ENCODE data around the gene MEMO1. TPM values are rescaled to one million over a fixed set of nuclear protein-coding genes. Genes with fewer than 3 reads are reported as not detected.
"Not testable (repeated sequence)": the region's sequence is repeated elsewhere in the genome, so short reads cannot be mapped to it uniquely, and the experiment has no call there.

The MEMO1 gene
- total RNA-seq, 1 donor from 2014 or later, result 52.3 TPM

GRCh38 chr2:31859959-31860358, 150.8 kb downstream of the MEMO1 start:
- H3K27ac Mint-ChIP-seq, result no peak overlapping the region
- no peak for TF ChIP-seq CTCF (IDR thresholded peaks at IDR 0.05; ENCODE audit: unreplicated experiment)
- H3K36me3 Mint-ChIP-seq (ENCODE audit: insufficient read depth), result no peaks in the 10 kb centered on the region
- DNase-seq (ENCODE audit: low spot score, unreplicated experiment), result no peak
- H3K4me1 Mint-ChIP-seq (ENCODE audit: low read depth), result peaks cover 3% of the 10 kb centered on the region
- H3K9me3 Mint-ChIP-seq (ENCODE audit: low read depth), result no peaks in the 10 kb centered on the region
- no peaks in the 10 kb centered on the region for H3K27me3 Mint-ChIP-seq
- no peak overlapping the region for H3K4me3 Mint-ChIP-seq (ENCODE audit: low read depth)

- no peaks in the 10 kb centered on the region for H3K9me3 Mint-ChIP-seq (ENCODE audit: low read depth)
- H3K4me1 Mint-ChIP-seq (ENCODE audit: low read depth), result no peaks in the 10 kb centered on the region
- no peak for DNase-seq (ENCODE audit: low spot score, unreplicated experiment)
- H3K36me3 Mint-ChIP-seq (ENCODE audit: insufficient read depth), result no peaks in the 10 kb centered on the region
- no peaks in the 10 kb centered on the region for H3K27me3 Mint-ChIP-seq
- H3K4me3 Mint-ChIP-seq (ENCODE audit: low read depth), result no peak overlapping the region
- no peak for TF ChIP-seq CTCF (IDR thresholded peaks at IDR 0.05; ENCODE audit: unreplicated experiment)
- no peak overlapping the region for H3K27ac Mint-ChIP-seq
These were observed 157.3 kb downstream of the MEMO1 start for GRCh38 chr2:31853521-31853920.

GRCh38 chr2:31842150-31842549, 168.7 kb downstream of the MEMO1 start:
- H3K27me3 Mint-ChIP-seq; H3K9me3 Mint-ChIP-seq (ENCODE audit: low read depth); DNase-seq (ENCODE audit: low spot score, unreplicated experiment); H3K4me3 Mint-ChIP-seq (ENCODE audit: low read depth); H3K36me3 Mint-ChIP-seq (ENCODE audit: insufficient read depth); H3K27ac Mint-ChIP-seq; H3K4me1 Mint-ChIP-seq (ENCODE audit: low read depth): not testable (repeated sequence)

- no peak for TF ChIP-seq CTCF (IDR thresholded peaks at IDR 0.05; ENCODE audit: unreplicated experiment)
- DNase-seq (ENCODE audit: low spot score, unreplicated experiment), result no peak
- Mint-ChIP-seq H3K9me3 (ENCODE audit: low read depth) (peaks cover 8% of the 10 kb centered on the region), H3K36me3 (ENCODE audit: insufficient read depth) (no peaks in the 10 kb centered on the region), H3K27ac (no peak overlapping the region), H3K4me1 (ENCODE audit: low read depth) (no peaks in the 10 kb centered on the region), H3K27me3 (peaks cover 2% of the 10 kb centered on the region), H3K4me3 (ENCODE audit: low read depth) (no peak overlapping the region)
These were observed 175.4 kb downstream of the MEMO1 start for GRCh38 chr2:31835450-31835849.

GRCh38 chr2:31832363-31832762, 178.4 kb downstream of the MEMO1 start:
- H3K36me3 Mint-ChIP-seq (ENCODE audit: insufficient read depth), result peaks cover 2% of the 10 kb centered on the region
- no peak overlapping the region for H3K4me3 Mint-ChIP-seq (ENCODE audit: low read depth)
- H3K27ac Mint-ChIP-seq, result no peak overlapping the region
- H3K9me3 Mint-ChIP-seq (ENCODE audit: low read depth), result peaks cover 26% of the 10 kb centered on the region
- no peak for DNase-seq (ENCODE audit: low spot score, unreplicated experiment)
- H3K4me1 Mint-ChIP-seq (ENCODE audit: low read depth), result no peaks in the 10 kb centered on the region
- H3K27me3 Mint-ChIP-seq, result peaks cover 2% of the 10 kb centered on the region
- no peak for TF ChIP-seq CTCF (IDR thresholded peaks at IDR 0.05; ENCODE audit: unreplicated experiment)

GRCh38 chr2:31831585-31831984, 179.2 kb downstream of the MEMO1 start:
- Mint-ChIP-seq H3K4me3 (ENCODE audit: low read depth) (no peak overlapping the region), H3K27me3 (peaks cover 2% of the 10 kb centered on the region), H3K9me3 (ENCODE audit: low read depth) (peaks cover 31% of the 10 kb centered on the region), H3K27ac (no peak overlapping the region), H3K4me1 (ENCODE audit: low read depth) (no peaks in the 10 kb centered on the region), H3K36me3 (ENCODE audit: insufficient read depth) (peaks cover 3% of the 10 kb centered on the region)
- TF ChIP-seq CTCF (IDR thresholded peaks at IDR 0.05; ENCODE audit: unreplicated experiment), result no peak
- no peak for DNase-seq (ENCODE audit: low spot score, unreplicated experiment)
